ENCODE results near the gene RPGR.

RPGR gene

GRCh38 chrX:38268011-38268410 lies 59.3 kb downstream of the RPGR start:
- Histone ChIP-seq H4K20me1 (ENCODE audit: insufficient read depth, low read length) (no peaks in the 10 kb centered on the region), H3K9ac (ENCODE audit: low read length) (no peak overlapping the region), H3K79me2 (ENCODE audit: insufficient read depth, low read length) (no peaks in the 10 kb centered on the region), H3K27ac (ENCODE audit: low read depth, low read length, poor library complexity, severe bottlenecking) (no peak overlapping the region), H3K4me3 (ENCODE audit: low read depth, low read length, poor library complexity, severe bottlenecking) (no peak overlapping the region), H3K27me3 (ENCODE audit: insufficient read depth, low read length) (no peaks in the 10 kb centered on the region), H3K9me3 (ENCODE audit: low read length) (no peaks in the 10 kb centered on the region), H3K9me2 (ENCODE audit: low read depth, low read length) (no peaks in the 10 kb centered on the region), H3F3A (ENCODE audit: insufficient read depth, low read length) (no peaks in the 10 kb centered on the region), H3K4me2 (ENCODE audit: low read length) (no peak overlapping the region), H3K4me1 (ENCODE audit: insufficient read depth, low read length, severe bottlenecking) (no peaks in the 10 kb centered on the region), H2AFZ (ENCODE audit: low read length) (no peak overlapping the region), H3K36me3 (ENCODE audit: insufficient read depth, low read length) (no peaks in the 10 kb centered on the region)
- no peak for TF ChIP-seq EZH2 (IDR thresholded peaks at IDR 0.05; ENCODE audit: borderline replicate concordance, low read length)
- no peak for TF ChIP-seq CTCF (IDR thresholded peaks at IDR 0.05; ENCODE audit: low read length)

- H4K20me1 ChIP-seq (ENCODE audit: insufficient read depth, low read length) = no peaks in the 10 kb centered on the region
Observed at GRCh38 chrX:38262715-38263620, 64.3 kb downstream of the RPGR start.

GRCh38 chrX:38260231-38260630 lies 67.1 kb downstream of the RPGR start:
- TF ChIP-seq EZH2 (IDR thresholded peaks at IDR 0.05; ENCODE audit: borderline replicate concordance, low read length) (no peak), CTCF (IDR thresholded peaks at IDR 0.05; ENCODE audit: low read length) (peak; percentile 42; the same call in 1 of the 2 replicates)
- Histone ChIP-seq H3K27me3 (ENCODE audit: insufficient read depth, low read length) (no peaks in the 10 kb centered on the region), H3K36me3 (ENCODE audit: insufficient read depth, low read length) (no peaks in the 10 kb centered on the region), H3F3A (ENCODE audit: insufficient read depth, low read length) (no peaks in the 10 kb centered on the region), H3K9me2 (ENCODE audit: low read depth, low read length) (no peaks in the 10 kb centered on the region), H3K4me3 (ENCODE audit: low read depth, low read length, poor library complexity, severe bottlenecking) (no peak overlapping the region), H3K27ac (ENCODE audit: low read depth, low read length, poor library complexity, severe bottlenecking) (no peak overlapping the region), H3K9ac (ENCODE audit: low read length) (no peak overlapping the region), H3K4me1 (ENCODE audit: insufficient read depth, low read length, severe bottlenecking) (no peaks in the 10 kb centered on the region), H2AFZ (ENCODE audit: low read length) (no peak overlapping the region), H4K20me1 (ENCODE audit: insufficient read depth, low read length) (no peaks in the 10 kb centered on the region), H3K9me3 (ENCODE audit: low read length) (no peaks in the 10 kb centered on the region), H3K79me2 (ENCODE audit: insufficient read depth, low read length) (no peaks in the 10 kb centered on the region), H3K4me2 (ENCODE audit: low read length) (no peak overlapping the region)

More at GRCh38 chrX:38262715-38263620, 64.3 kb downstream of the RPGR start:
- Histone ChIP-seq H3K9me2 (ENCODE audit: low read depth, low read length) (no peaks in the 10 kb centered on the region), H3K79me2 (ENCODE audit: insufficient read depth, low read length) (no peaks in the 10 kb centered on the region), H3K27me3 (ENCODE audit: insufficient read depth, low read length) (no peaks in the 10 kb centered on the region), H3K4me3 (ENCODE audit: low read depth, low read length, poor library complexity, severe bottlenecking) (no peak overlapping the region), H3K36me3 (ENCODE audit: insufficient read depth, low read length) (no peaks in the 10 kb centered on the region), H3F3A (ENCODE audit: insufficient read depth, low read length) (no peaks in the 10 kb centered on the region), H3K9ac (ENCODE audit: low read length) (no peak overlapping the region), H2AFZ (ENCODE audit: low read length) (no peak overlapping the region), H3K9me3 (ENCODE audit: low read length) (no peaks in the 10 kb centered on the region), H3K4me2 (ENCODE audit: low read length) (no peak overlapping the region), H3K27ac (ENCODE audit: low read depth, low read length, poor library complexity, severe bottlenecking) (no peak overlapping the region), H3K4me1 (ENCODE audit: insufficient read depth, low read length, severe bottlenecking) (no peaks in the 10 kb centered on the region)
- TF ChIP-seq CTCF (IDR thresholded peaks at IDR 0.05; ENCODE audit: low read length) (no peak), EZH2 (IDR thresholded peaks at IDR 0.05; ENCODE audit: borderline replicate concordance, low read length) (no peak)

All from OCI-LY1 (cell line).